Fibroblast of lung (primary cell): Measurements from ENCODE around the gene PARP11.

Experiments
- CTCF ChIP-seq, 2 donors: IDR thresholded peaks in 1 of 2; conservative IDR thresholded peaks in 1 of 2; 1 replicate in 1 of 2; 2 replicates in 1 of 2; pipeline ENCODE4 v1.5.1; 2011 to 2012; ENCODE audit warnings: low read length in 2 of 2, control low read depth in 1 of 2, inconsistent platforms in 1 of 2, low read depth in 1 of 2, mild to moderate bottlenecking in 1 of 2
- EZH2 ChIP-seq: IDR thresholded peaks from 2 replicates; pipeline ENCODE4 v1.5.1; 2012; ENCODE audit warnings: low read length, control low read depth, mild to moderate bottlenecking; ENCODE audit errors: missing control alignments

GRCh38 chr12:3921151-3921471 is 47.9 kb upstream of the PARP11 start:
- TF ChIP-seq CTCF (conservative IDR thresholded peaks at IDR 0.05 in 1 of 2, IDR thresholded peaks at IDR 0.05 in 1 of 2; ENCODE audit: low read depth in 1 of 2, low read length in 2 of 2) (no peak), EZH2 (no peak)
